HG02642 (cell line): ENCODE measurements around the gene R3HCC1L.

Experiments used
- ATAC-seq: cut with Tn5 transposase; IDR thresholded peaks from one replicate; pipeline ENCODE4 v1.9.1; 2021; ENCODE audit warnings: mild to moderate bottlenecking; ENCODE audit not compliant: unreplicated experiment, poor library complexity

The R3HCC1L gene

GRCh38 chr10:98256692-98257091 lies 122.2 kb downstream of the R3HCC1L start:
- no peak for ATAC-seq

DNA sequence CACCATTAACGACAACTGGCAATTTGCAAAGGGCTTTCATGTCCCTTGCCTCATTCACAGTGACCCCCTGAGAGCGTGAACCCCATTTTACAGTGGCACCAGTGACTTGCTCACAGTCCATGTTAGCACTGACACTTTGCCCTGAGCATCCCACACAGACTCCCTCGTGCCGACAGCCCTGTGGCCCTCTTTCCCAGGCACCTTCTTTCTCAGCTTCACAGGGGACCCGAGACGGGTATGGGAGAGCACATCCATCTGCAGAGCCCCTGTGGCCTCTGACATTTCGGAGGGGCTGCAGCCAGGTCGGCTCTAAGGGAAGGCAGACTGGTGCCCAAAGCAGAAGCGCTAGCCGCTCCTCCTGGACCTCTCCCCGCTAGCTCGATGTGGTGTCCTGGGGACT lies 122.7 kb downstream of the R3HCC1L start:
- ATAC-seq, result no peak

- no peak for ATAC-seq
Observed at GRCh38 chr10:98257961-98258360, 123.5 kb downstream of the R3HCC1L start.

GRCh38 chr10:98258683-98259454 lies 124.4 kb downstream of the R3HCC1L start:
- no peak for ATAC-seq

- no peak for ATAC-seq
Observed at GRCh38 chr10:98259606-98260315, 125.3 kb downstream of the R3HCC1L start.

DNA sequence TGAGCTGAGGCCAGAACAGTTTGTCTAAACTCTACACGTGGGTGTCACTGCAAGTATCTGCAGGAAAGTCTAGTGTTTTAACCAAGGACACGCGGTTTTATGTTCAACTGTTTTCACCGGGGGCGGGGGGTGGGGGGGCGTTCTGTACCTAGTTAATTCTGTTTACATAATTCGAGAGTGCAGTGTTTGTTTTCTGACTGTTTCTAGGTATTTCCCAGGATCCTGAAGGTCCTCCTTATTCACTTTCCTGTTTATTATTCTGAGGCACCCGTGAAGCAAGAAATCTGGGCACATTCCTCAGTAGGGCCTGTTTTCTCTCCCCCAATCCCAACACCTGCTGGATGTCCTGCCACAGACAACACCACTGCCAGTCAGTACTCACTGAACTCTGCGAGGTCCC lies 125.9 kb downstream of the R3HCC1L start:
- ATAC-seq, result no peak

- ATAC-seq, result no peak
Observed at GRCh38 chr10:98260752-98261151, 126.3 kb downstream of the R3HCC1L start.

DNA sequence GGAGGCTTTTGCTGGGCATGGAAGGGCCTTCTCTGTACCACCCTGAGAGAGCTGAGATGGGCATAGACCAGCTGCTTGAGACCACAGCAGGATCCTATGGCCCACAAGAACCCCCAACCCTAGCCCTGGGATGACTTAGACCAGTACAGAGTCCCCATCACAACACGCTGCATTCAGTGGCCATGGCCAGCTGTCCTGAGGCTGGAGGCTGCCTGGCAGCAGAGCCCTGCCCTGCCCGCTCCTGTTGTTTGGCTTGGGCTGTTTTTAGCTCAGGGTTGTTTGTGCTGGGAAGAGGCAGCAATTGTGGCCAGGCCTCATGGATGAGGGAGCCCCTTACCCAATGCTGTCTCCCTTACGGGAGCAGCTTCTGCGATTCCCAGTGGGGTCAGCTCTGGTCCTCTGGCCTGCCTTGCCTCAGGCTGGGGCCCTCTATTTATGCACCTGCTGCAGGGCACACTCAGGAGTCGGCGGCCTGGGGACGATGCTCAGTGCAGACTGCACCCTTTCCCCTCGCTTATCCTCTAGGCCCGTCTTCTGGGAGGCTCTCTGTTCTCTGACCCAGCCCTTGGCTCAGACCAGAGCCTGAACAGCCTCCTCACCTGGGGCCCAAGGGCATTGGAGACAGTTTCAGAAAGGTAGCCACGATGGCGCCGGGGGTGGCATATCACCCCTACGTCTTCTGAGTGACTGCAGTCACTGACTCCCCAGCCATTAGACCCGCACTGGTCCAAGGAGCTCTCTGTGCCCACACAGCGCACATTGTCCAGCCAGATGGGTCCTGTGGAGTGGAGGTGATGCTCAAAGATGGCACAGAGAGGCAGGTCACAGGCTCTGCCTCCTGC lies 127.2 kb downstream of the R3HCC1L start:
- ATAC-seq, result no peak

DNA sequence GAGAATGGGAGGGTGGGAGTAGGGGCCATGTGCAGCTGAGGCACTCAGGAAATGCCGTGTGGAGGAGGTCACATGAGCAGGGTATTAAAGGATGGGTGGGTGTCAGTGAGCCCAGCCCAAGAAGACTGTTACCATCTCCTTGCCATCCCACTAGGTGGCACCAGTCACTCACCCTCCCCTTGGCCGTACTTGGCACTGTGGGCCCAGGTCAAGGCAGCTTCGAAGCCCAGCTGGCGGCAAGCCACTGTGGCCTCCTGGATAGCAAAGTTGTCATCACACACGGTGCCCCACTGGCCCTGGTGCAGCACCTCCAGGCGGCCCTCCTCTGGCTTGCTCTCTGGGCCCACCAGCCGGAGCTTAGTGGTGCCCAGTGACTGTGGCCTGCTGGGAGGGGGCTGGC lies 128.1 kb downstream of the R3HCC1L start:
- ATAC-seq, result no peak

DNA sequence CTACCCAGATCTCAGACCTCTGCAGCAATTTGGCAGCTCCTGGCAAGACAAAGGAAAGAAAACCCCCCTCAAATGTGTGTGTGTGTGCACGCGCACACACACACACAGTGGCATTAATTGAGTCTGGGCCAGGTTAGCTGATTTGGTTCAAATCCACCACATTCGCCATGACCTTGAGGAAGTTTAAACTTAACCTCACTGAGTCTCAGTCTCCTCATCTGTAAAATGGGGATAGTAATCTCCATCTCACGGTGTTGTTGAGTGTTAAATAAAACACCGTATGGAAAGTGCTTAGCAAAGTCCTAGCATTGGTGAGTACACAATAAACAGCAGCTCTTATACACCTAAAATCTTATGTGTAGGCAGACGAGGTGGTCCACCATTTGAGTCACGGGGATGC lies 128.6 kb downstream of the R3HCC1L start:
- ATAC-seq, result no peak

DNA sequence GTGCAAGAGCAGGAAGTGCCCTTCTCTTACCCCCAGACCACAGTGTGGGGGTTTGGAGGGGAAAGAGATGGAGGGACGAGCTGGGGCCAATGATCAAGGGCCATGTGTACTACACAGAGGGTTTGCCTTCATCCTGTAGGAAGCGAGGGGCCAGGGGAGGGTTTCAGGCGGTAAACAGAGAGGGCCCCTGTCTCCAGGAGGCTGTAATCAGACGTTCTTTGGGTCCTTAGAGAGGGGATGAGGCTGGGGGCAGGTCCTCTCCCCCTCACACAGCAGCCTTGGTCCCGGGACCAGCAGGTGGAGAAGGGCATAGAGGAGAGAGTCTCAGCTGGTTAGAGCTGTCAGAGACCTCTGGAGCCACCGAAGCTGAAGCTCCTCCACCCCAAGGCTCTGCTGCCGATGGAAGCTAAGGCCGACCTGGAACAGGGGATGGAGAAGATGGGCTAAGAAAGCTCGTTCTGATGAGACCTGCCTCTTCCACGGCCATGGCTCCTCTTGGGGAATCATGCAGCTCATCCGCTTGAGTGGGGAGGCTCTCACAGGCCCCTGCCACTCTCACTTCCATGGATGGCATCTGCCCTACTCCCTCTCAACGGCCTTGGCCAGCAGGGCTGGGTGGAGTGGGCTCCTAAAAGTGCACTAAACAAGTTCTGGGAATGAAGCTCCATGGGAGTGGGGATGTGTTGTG lies 130.1 kb downstream of the R3HCC1L start:
- no peak for ATAC-seq

DNA sequence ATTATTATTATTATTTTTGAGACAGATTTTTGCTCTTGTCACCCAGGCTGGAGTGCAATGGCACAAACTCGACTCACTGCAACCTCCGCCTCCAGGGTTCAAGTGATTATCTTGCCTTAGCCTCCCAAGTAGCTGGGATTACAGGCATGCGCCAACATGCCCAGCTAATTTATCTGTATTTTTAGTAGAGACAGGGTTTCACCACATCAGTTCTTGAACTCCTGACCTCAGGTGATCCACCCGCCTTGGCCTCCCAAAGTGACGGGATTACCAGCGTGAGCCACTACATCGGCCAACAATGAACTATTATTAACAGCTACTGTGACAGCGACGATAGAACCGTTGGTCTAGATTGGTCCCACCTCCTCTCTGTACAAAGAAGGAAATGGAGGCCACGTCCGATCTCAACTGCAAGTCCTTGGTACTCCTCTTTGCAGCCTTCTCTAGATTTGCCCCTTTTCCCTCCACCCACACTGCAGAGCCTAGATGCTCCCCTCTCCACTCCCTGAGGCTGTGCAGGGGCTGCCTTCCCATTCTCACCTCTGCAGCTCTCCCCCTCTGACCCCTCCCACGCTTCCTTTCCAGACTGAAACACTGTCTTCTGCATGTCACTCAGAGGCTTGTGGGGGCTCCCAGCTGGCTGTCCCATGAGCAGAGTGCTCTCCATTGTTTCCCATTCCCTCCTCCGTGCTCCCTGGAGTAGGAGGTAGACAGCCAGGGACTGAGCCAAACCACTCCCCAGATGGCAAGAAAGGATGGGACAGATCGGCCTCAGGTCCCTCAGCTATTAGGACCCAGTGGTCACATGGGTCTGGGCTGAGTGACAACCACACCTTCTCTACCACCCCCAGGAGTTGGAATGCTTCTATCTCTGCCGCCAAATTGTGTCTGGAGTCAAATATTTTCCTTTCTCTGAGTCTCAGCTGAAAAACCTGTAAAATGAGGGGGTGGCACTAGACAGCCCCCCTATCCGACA lies 131.2 kb downstream of the R3HCC1L start:
- no peak for ATAC-seq

DNA sequence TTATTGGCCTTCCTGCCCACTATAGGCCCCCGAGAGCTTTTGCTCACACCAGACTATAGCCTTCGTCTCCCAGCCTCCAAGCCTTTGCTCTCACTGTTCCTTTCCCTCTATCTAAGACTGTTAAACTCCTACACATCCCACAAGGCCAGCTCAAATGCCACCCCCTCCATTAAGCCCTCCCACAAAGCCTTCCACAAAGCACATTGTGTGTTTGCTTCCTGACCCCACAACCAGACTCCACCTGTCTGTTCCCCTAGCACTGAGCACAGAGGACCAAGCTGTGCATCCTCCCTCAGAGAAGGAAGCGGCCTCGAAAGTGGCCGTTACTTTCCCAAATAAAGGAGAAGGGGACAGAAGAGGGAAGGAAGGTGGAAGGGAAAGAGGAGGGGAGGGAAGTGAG lies 132.2 kb downstream of the R3HCC1L start:
- no peak for ATAC-seq

GRCh38 chr10:98267069-98267893 lies 132.8 kb downstream of the R3HCC1L start:
- ATAC-seq, result no peak

- ATAC-seq, result no peak
Observed at GRCh38 chr10:98267894-98268693, 133.6 kb downstream of the R3HCC1L start, which contains the start of gene LOXL4. Gene LOXL4 (minus strand): TSS chr10:98268194. CDS start chr10:98263019, 5,175 bp downstream.

- ATAC-seq, result no peak
Observed at GRCh38 chr10:98268694-98269431, 134.4 kb downstream of the R3HCC1L start.

GRCh38 chr10:98269435-98269912 lies 135.0 kb downstream of the R3HCC1L start:
- no peak for ATAC-seq
